ENCODE measurements around the gene HOXA5.

- TF ChIP-seq CTCF (IDR thresholded peaks at IDR 0.05) (no peak), POLR2A (IDR thresholded peaks at IDR 0.05) (no peak)
Measured at GRCh38 chr7:27116962-27117886, 26.3 kb downstream of the HOXA5 start.
